Measurements from ENCODE around the gene PCNX1. TPM values are rescaled to one million over a fixed set of nuclear protein-coding genes. Genes with fewer than 3 reads are reported as not detected.
"Not testable (repeated sequence)": the region's sequence is repeated elsewhere in the genome, so short reads cannot be mapped to it uniquely, and the experiment has no call there.

PCNX1 gene
- total and polyA plus RNA-seq, 2 of the 4 experiments (the other 2 are of a cell fraction), result 15.0 to 43.7 TPM

DNA sequence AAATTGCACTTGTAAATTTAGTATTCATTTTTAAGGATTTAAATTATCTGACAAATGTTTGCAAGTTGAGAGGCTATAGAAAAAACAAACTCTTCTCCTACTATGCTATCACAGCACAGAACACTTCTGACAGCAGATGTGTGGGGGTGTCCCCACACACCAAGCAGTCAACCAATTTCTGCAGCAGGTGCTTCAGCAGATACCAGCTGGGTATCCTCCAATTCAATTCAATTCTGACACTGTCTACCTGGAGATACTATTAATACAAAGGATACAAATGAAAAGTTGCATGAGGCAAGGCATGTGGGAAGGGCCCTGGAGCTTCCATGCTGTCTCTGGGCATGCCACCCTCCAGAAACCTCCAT, 35.1 kb downstream of the PCNX1 start:
- H3K4me1 ChIP-seq (ENCODE audit: control insufficient read depth, insufficient read depth, low read length), result no peaks in the 10 kb centered on the region
- H4K5ac ChIP-seq (ENCODE audit: low read depth, low read length), result no peak overlapping the region
- ATAC-seq (ENCODE audit: low read depth), result no peak
- H3K9me1 ChIP-seq (ENCODE audit: insufficient read depth, low read length), result no peaks in the 10 kb centered on the region
- no peak overlapping the region for H2AK5ac ChIP-seq (ENCODE audit: low read depth, low read length)
- no peak for DNase-seq
- H3K56ac ChIP-seq (ENCODE audit: extremely low read depth, insufficient read depth, low read length), result no peak overlapping the region
- H3K18ac ChIP-seq (ENCODE audit: low read depth, low read length), result no peak overlapping the region
- no peak overlapping the region for H2BK5ac ChIP-seq (ENCODE audit: low read depth, low read length, poor library complexity, severe bottlenecking)
- peaks cover 7% of the 10 kb centered on the region for H3K36me3 ChIP-seq (ENCODE audit: control insufficient read depth, insufficient read depth, low read length)
- H2AK9ac ChIP-seq (replicated peaks; ENCODE audit: low read depth, low read length, poor library complexity), result no peak overlapping the region
- no peak overlapping the region for H3K27ac ChIP-seq (ENCODE audit: insufficient read depth, low read length)
- TF ChIP-seq SMC3 (IDR thresholded peaks at IDR 0.05; ENCODE audit: low read depth, low read length), result no peak
- no peak for TF ChIP-seq RFX5 (IDR thresholded peaks at IDR 0.05; ENCODE audit: low read depth, low read length)
- TF ChIP-seq MAZ (IDR thresholded peaks at IDR 0.05; ENCODE audit: borderline replicate concordance, low read depth, low read length), result no peak
- no peak for TF ChIP-seq CEBPB (IDR thresholded peaks at IDR 0.05; ENCODE audit: low read depth, low read length)
- TF ChIP-seq CHD1 (IDR thresholded peaks at IDR 0.05; ENCODE audit: low read depth, low read length), result no peak
- no peak for TF ChIP-seq POLR2A (IDR thresholded peaks at IDR 0.05; ENCODE audit: low read depth, low read length)
- no peak for TF ChIP-seq RAD21 (IDR thresholded peaks at IDR 0.05; ENCODE audit: low read length)
- TF ChIP-seq MXI1 (IDR thresholded peaks at IDR 0.05; ENCODE audit: borderline replicate concordance, low read depth, low read length), result no peak
- no peak for TF ChIP-seq RCOR1 (IDR thresholded peaks at IDR 0.05; ENCODE audit: insufficient replicate concordance, low read length)
- no peak for TF ChIP-seq FOS (IDR thresholded peaks at IDR 0.05; ENCODE audit: low read depth, low read length)
- no peak for TF ChIP-seq MAFK (IDR thresholded peaks at IDR 0.05; ENCODE audit: low read depth, low read length)
- H2BK120ac ChIP-seq (ENCODE audit: low read depth, low read length), result no peak overlapping the region
- BruUV-seq (replicated peaks), result no TSS peak
- H2BK15ac ChIP-seq (ENCODE audit: low read depth, low read length), result no peak overlapping the region
- peaks cover 32% of the 10 kb centered on the region for H4K20me1 ChIP-seq (ENCODE audit: insufficient read depth, low read length)
- H3K23ac ChIP-seq (ENCODE audit: low read depth, low read length), result no peak overlapping the region
- no peak overlapping the region for H3K4me3 ChIP-seq (ENCODE audit: insufficient read depth, low read depth, low read length)
- H3K9ac ChIP-seq (ENCODE audit: low read depth, low read length), result no peak overlapping the region
- ChIA-PET CTCF (interaction anchor here (1.5 kb wide), 1 partner anchor 12 kb away, joined by 3 read pairs; no protein-coding TSS in a partner anchor), POLR2A (ENCODE audit: unreplicated experiment) (no interaction called here)
- H3K14ac ChIP-seq (replicated peaks; ENCODE audit: low read depth, low read length), result no peak overlapping the region
- in situ Hi-C loops (cut with MboI; ENCODE audit: low sequenced_read_pairs), result no loop called here
- no peak overlapping the region for H4K91ac ChIP-seq (ENCODE audit: insufficient read depth, low read depth, low read length)
- no peak overlapping the region for H3K4ac ChIP-seq (ENCODE audit: low read depth, low read length)
- no peak overlapping the region for H3K4me2 ChIP-seq (ENCODE audit: low read depth, low read length)
- dilution Hi-C loops (cut with HindIII; ENCODE audit: low sequenced_read_pairs, unreplicated experiment), result no loop called here
- intact Hi-C loops (cut with micrococcal nuclease), result no loop called here
- peaks cover 13 to 37% of the 10 kb centered on the region in 2 experiments for H3K79me1 ChIP-seq (ENCODE audit: low read depth in 1 of 2, low read length in 2 of 2)
- no peak overlapping the region for H4K8ac ChIP-seq (ENCODE audit: low read depth in 2 of 2, low read length in 2 of 2)
- H2AFZ ChIP-seq (replicated peaks; ENCODE audit: low read length, poor library complexity), result no peak overlapping the region
- no peak overlapping the region for H2BK20ac ChIP-seq (ENCODE audit: low read depth, low read length)
- no peaks in the 10 kb centered on the region for H3K27me3 ChIP-seq (ENCODE audit: control insufficient read depth, insufficient read depth, low read length)
- peaks cover 8% of the 10 kb centered on the region for H3K9me3 ChIP-seq (ENCODE audit: control insufficient read depth, insufficient read depth, low read length)

DNA sequence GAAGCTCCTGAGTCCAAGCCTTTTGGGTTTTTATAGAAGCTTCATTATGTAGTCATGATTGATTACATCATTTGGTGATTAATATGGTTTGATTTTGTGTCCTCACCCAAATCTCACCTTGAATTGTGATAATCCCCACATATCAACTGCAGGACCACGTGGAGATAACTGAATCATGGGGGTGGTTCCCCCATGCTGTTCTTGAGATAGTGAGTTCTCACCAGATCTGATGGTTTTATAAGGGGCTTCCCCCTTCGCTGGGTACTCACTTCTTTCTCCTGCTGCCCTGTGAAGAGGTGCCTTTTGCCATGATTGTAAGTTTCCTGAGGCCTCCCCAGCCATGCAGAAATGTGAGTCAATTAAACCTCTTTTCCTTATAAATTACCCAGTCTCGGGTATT, 35.5 kb downstream of the PCNX1 start:
- no CpG with 5 or more reads among the region's 3 CpGs for WGBS, 2 experiments (ENCODE audit: extremely low coverage in 2 of 2, insufficient read length in 1 of 2)

More for the DNA sequence above, 35.5 kb downstream of the PCNX1 start:
- BruUV-seq (replicated peaks); H2AFZ ChIP-seq (replicated peaks; ENCODE audit: low read length, poor library complexity); H3K56ac ChIP-seq (ENCODE audit: extremely low read depth, insufficient read depth, low read length); H3K23ac ChIP-seq (ENCODE audit: low read depth, low read length); H2AK9ac ChIP-seq (replicated peaks; ENCODE audit: low read depth, low read length, poor library complexity); in situ Hi-C loops (cut with MboI; ENCODE audit: low sequenced_read_pairs); H3K4me2 ChIP-seq (ENCODE audit: low read depth, low read length); H3K18ac ChIP-seq (ENCODE audit: low read depth, low read length); H2AK5ac ChIP-seq (ENCODE audit: low read depth, low read length); H2BK20ac ChIP-seq (ENCODE audit: low read depth, low read length); POLR2A ChIA-PET (ENCODE audit: unreplicated experiment); H2BK5ac ChIP-seq (ENCODE audit: low read depth, low read length, poor library complexity, severe bottlenecking); H3K4me1 ChIP-seq (ENCODE audit: control insufficient read depth, insufficient read depth, low read length); H3K4ac ChIP-seq (ENCODE audit: low read depth, low read length); H3K4me3 ChIP-seq (ENCODE audit: insufficient read depth, low read depth, low read length); DNase-seq; H3K14ac ChIP-seq (replicated peaks; ENCODE audit: low read depth, low read length); H4K5ac ChIP-seq (ENCODE audit: low read depth, low read length); H3K27me3 ChIP-seq (ENCODE audit: control insufficient read depth, insufficient read depth, low read length); H3K9ac ChIP-seq (ENCODE audit: low read depth, low read length); H3K27ac ChIP-seq (ENCODE audit: insufficient read depth, low read length); ATAC-seq (ENCODE audit: low read depth); H3K9me1 ChIP-seq (ENCODE audit: insufficient read depth, low read length); H2BK15ac ChIP-seq (ENCODE audit: low read depth, low read length); dilution Hi-C loops (cut with HindIII; ENCODE audit: low sequenced_read_pairs, unreplicated experiment); intact Hi-C loops (cut with micrococcal nuclease); H4K8ac ChIP-seq (ENCODE audit: low read depth in 2 of 2, low read length in 2 of 2); H4K91ac ChIP-seq (ENCODE audit: insufficient read depth, low read depth, low read length); H2BK120ac ChIP-seq (ENCODE audit: low read depth, low read length); H3K36me3 ChIP-seq (ENCODE audit: control insufficient read depth, insufficient read depth, low read length): not testable (repeated sequence)
- H3K9me3 ChIP-seq (ENCODE audit: control insufficient read depth, insufficient read depth, low read length), result peaks cover 12% of the 10 kb centered on the region
- H4K20me1 ChIP-seq (ENCODE audit: insufficient read depth, low read length), result peaks cover 32% of the 10 kb centered on the region
- H3K79me1 ChIP-seq (ENCODE audit: low read depth in 1 of 2, low read length in 2 of 2), result peaks cover 13 to 37% of the 10 kb centered on the region in 2 experiments
- CTCF ChIA-PET, result interaction anchor here (1.5 kb wide), 1 partner anchor 12 kb away, joined by 3 read pairs; no protein-coding TSS in a partner anchor
